Transverse colon (tissue), 4 donors: Measurements from ENCODE around the gene DEPDC7. TPM values are rescaled to one million over a fixed set of nuclear protein-coding genes. Genes with fewer than 3 reads are reported as not detected.

Experiments
- DNase-seq: peaks from one replicate; pipeline ENCODE4 v3.0.0-alpha.2; 2019
- H3K27ac ChIP-seq, 4 donors: fragments of 200-600 bp; sonication (generic); 2 replicates each; pipeline ENCODE4 v1.5.1; 2016 to 2018; ENCODE audit warnings: inconsistent platforms in 4 of 4
- H3K27me3 ChIP-seq: fragments of 200-600 bp; sonication (generic); 2 replicates; pipeline ENCODE4 v1.5.1; 2017; ENCODE audit warnings: inconsistent platforms
- H3K36me3 ChIP-seq, 4 donors: fragments of 200-600 bp; sonication (generic); 2 replicates each; pipeline ENCODE4 v1.5.1; 2017 to 2019; ENCODE audit warnings: inconsistent platforms in 4 of 4
- H3K4me1 ChIP-seq, 4 donors: fragments of 200-600 bp; sonication (generic); 2 replicates each; pipeline ENCODE4 v1.5.1; 2017 to 2020; ENCODE audit warnings: inconsistent platforms in 4 of 4
- H3K4me3 ChIP-seq, 4 donors: fragments of 200-600 bp; sonication (generic); 1 replicate in 1 of 4; 2 replicates in 3 of 4; pipeline versions ENCODE4 v1.5.1 to v1.6.1; 2017 to 2019; ENCODE audit warnings: inconsistent platforms in 4 of 4
- H3K9me3 ChIP-seq, 2 donors: fragments of 200-600 bp; sonication (generic); 2 replicates each; pipeline ENCODE4 v1.5.1; 2017 to 2019; ENCODE audit warnings: inconsistent platforms in 2 of 2
- EP300 ChIP-seq: sonication (generic); formaldehyde crosslinking; IDR thresholded peaks from one replicate; pipeline ENCODE4 v1.6.1; 2017; ENCODE audit warnings: antibody characterized with exemption, low read depth
- POLR2A ChIP-seq: fragments of 450-650 bp; IDR thresholded peaks from one replicate; pipeline ENCODE4 v1.6.1; 2016; ENCODE audit warnings: antibody characterized with exemption, mild to moderate bottlenecking, moderate library complexity
- POLR2AphosphoS5 ChIP-seq, 3 donors: sonication (generic); formaldehyde crosslinking; IDR thresholded peaks; one replicate each; pipeline ENCODE4 v1.6.1; 2016; ENCODE audit warnings: antibody characterized with exemption in 3 of 3
- WGBS, 2 donors: methylation state at CpG; one replicate each; pipeline ENCODE4 v1.1.5; 2018; ENCODE audit warnings: low coverage in 1 of 2; 5-methylcytosine and 5-hydroxymethylcytosine counted together
- in situ Hi-C, 4 donors: fragments of 200-750 bp; cut with MboI; loops; one replicate each; pipeline versions ENCODE4 v1.15.0 to v1.15.1; 2017; ENCODE audit warnings: low sequenced_read_pairs in 3 of 4, low pct_ligation_motif_present in 1 of 4, low pct_unique_long_range_greater_than_20kb in 1 of 4
- intact Hi-C: fragments of 100-400 bp; cut with DNase I; formaldehyde crosslinking; loops from one replicate; pipeline ENCODE4 v1.15.1; 2023; ENCODE audit warnings: low total_unique reads
- total RNA-seq, 4 donors: library from RNA; depleted of rRNA; stranded (reverse); fragments of >200 nt; gene quantifications; one replicate each; pipeline ENCODE4 v1.1.0, GENCODE V29; 2016
- TF ChIP-seq, protein P1 (sequence below), 5 experiments: fragments of 200-600 bp in 3 of 5; fragments of 450-650 bp in 2 of 5; sonication (generic) in 3 of 5; IDR thresholded peaks; 1 replicate in 2 of 5; 2 replicates in 3 of 5; pipeline ENCODE4 v1.5.1; 2016 to 2017; ENCODE audit warnings: antibody characterized with exemption in 5 of 5, inconsistent platforms in 3 of 5, mild to moderate bottlenecking in 2 of 5, moderate library complexity in 1 of 5

DEPDC7 gene
- total RNA-seq, 4 donors from 2014 or later: 3.2 to 18.7 (median 11.5) TPM

DNA sequence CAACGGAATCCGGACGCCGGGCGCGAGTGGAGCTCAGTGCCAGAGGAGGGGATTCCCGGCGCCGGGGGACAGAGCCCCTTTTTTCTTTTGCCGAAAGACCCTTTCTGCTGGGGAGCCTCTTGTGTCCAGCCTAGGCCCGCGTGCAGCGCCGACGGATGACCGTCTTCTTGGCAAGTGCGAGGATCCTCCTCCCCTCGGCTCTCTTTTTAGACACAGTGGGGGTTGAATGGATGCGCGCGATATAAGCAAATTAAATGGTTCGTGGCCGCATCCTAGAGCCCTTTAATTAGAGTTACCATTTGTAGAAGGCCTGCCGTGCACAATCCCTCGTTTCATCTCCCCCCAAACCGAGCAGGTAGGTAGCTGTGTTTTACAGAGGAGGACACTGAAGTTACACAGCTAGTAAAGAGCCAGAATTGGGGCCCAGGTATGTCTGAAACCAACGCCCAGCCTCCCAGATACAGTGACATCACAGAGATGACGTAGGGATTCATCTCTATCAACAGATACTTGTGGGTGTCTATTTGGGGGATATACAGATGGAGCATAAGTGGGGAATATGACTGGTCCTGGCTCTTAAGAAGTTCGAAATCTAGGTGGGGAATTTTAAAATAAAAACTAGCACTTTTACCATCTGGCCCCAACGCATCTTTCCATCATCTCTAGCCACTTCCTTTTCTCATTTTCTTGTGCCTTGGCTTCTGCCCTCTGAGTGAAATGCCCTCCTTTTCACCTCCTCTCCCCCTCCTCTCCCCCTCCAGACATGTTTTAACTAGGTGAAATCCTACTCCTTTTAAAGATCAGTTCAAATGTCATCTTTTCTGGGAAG is 24.6 kb downstream of the DEPDC7 start:
- no peak for TF ChIP-seq EP300
- TF ChIP-seq, protein P1, sequence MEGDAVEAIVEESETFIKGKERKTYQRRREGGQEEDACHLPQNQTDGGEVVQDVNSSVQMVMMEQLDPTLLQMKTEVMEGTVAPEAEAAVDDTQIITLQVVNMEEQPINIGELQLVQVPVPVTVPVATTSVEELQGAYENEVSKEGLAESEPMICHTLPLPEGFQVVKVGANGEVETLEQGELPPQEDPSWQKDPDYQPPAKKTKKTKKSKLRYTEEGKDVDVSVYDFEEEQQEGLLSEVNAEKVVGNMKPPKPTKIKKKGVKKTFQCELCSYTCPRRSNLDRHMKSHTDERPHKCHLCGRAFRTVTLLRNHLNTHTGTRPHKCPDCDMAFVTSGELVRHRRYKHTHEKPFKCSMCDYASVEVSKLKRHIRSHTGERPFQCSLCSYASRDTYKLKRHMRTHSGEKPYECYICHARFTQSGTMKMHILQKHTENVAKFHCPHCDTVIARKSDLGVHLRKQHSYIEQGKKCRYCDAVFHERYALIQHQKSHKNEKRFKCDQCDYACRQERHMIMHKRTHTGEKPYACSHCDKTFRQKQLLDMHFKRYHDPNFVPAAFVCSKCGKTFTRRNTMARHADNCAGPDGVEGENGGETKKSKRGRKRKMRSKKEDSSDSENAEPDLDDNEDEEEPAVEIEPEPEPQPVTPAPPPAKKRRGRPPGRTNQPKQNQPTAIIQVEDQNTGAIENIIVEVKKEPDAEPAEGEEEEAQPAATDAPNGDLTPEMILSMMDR (IDR thresholded peaks at IDR 0.05): no peak
- TF ChIP-seq POLR2A: no peak
- no peak for TF ChIP-seq POLR2AphosphoS5 (IDR thresholded peaks at IDR 0.05)
- in situ Hi-C loops: no loop called here
- WGBS, 2 donors: 5 to 14% methylated on average over 10 to 30 of the region's 30 CpGs

DNA sequence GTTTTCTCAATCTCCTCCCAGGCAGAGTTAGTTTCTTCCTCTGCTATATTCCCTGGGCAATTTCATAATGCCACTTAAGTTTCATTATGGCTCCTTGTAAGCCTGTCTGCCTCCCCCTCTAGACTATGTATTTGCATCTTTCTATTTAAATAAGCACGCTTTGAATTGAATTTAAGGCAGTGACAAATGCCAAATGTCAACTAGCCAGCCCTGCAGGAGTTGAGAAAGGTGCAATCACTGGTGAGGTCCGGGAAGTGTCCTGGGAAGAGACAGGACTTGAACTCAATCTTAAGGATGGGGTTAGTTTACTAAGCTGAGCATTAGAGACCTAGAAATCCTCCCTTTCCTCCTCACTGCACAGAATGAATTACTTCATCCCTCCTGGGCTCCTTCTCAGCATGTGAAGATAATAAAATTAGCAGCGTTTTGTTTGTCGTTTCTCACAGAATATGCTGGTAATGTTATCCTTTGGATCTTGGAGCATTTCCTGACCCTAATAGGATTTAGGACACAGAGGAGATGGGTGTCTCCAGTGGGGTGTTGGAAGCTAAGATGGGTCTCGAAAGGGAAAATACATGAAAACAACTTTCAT is 25.3 kb downstream of the DEPDC7 start:
- Histone ChIP-seq H3K36me3 (peaks cover 0 to 3% (median 0%) of the 10 kb centered on the region in 4 donors), H3K4me1 (peaks cover 0 to 38% (median 8%) of the 10 kb centered on the region in 4 donors), H3K27ac (peak overlapping the region in 3 of 4 donors; percentile 96 to 99 (median 97)), H3K27me3 (no peaks in the 10 kb centered on the region), H3K4me3 (peak overlapping the region in 2 of 4 donors; percentile 66 to 75), H3K9me3 (no peaks in the 10 kb centered on the region)
- no peak for TF ChIP-seq POLR2A
- TF ChIP-seq EP300: no peak
- TF ChIP-seq POLR2AphosphoS5 (IDR thresholded peaks at IDR 0.05): no peak
- TF ChIP-seq, protein P1 (IDR thresholded peaks at IDR 0.05): no peak
- WGBS, 2 donors: 55 to 76% methylated on average over 4 to 5 of the region's 5 CpGs
- in situ Hi-C loops (no loop called here), intact Hi-C loops (no loop called here)
- DNase-seq: no peak

More for the DNA sequence above, 24.6 kb downstream of the DEPDC7 start:
- peaks cover 0 to 3% (median 0%) of the 10 kb centered on the region in 4 donors for H3K36me3 ChIP-seq
- H3K27ac ChIP-seq: peak overlapping the region; percentile 96 to 99 (median 96)
- DNase-seq: no peak
- H3K9me3 ChIP-seq: no peaks in the 10 kb centered on the region
- H3K4me1 ChIP-seq: peaks cover 0 to 31% (median 8%) of the 10 kb centered on the region in 4 donors
- intact Hi-C loops: no loop called here
- peak overlapping the region; percentile 66 to 83 (median 78) for H3K4me3 ChIP-seq
- no peaks in the 10 kb centered on the region for H3K27me3 ChIP-seq

- DNase-seq: no peak
- in situ Hi-C loops (no loop called here), intact Hi-C loops (no loop called here)
- Histone ChIP-seq H3K36me3 (peaks cover 0 to 3% (median 0%) of the 10 kb centered on the region in 4 donors), H3K27me3 (no peaks in the 10 kb centered on the region), H3K27ac (no peak overlapping the region), H3K9me3 (no peaks in the 10 kb centered on the region), H3K4me3 (no peak overlapping the region), H3K4me1 (peaks cover 0 to 61% (median 9%) of the 10 kb centered on the region in 4 donors)
- TF ChIP-seq, protein P1 (IDR thresholded peaks at IDR 0.05): no peak
- 60 to 80% methylated on average over 2 of the region's 2 CpGs for WGBS, 2 donors
These were observed 27.6 kb downstream of the DEPDC7 start for GRCh38 chr11:33043221-33043830.

DNA sequence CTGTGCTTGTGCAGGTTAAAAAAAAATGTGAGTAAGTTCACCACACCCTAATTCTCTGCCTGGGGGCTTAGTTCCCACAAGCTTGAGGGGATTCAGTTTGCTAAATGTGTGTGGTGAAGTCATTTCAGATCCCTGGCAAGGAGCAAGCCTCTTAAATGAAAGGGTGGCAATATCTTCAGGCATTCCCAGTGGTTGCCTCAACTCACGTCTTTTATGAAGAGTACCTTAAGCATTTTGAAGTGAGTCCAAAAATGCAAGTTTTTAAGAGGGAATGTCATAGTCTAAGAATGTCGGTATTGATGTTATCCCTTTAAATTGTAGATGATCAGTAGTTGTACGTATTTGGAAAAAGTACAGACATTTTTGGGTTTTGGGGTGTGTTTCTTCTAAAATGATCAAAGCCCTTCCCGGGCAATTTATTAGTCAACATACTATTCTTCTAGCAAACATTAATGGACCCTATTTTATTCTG is 28.6 kb downstream of the DEPDC7 start:
- intact Hi-C loops (no loop called here), in situ Hi-C loops (no loop called here)
- Histone ChIP-seq H3K4me1 (peaks cover 0 to 67% (median 12%) of the 10 kb centered on the region in 4 donors), H3K9me3 (no peaks in the 10 kb centered on the region), H3K27ac (peak overlapping the region in 1 of 4 donors; percentile 48), H3K4me3 (no peak overlapping the region), H3K36me3 (peaks cover 0 to 3% (median 0%) of the 10 kb centered on the region in 4 donors), H3K27me3 (no peaks in the 10 kb centered on the region)
- no peak for DNase-seq
- WGBS, 2 donors: 95 to 100% methylated on average over 2 to 4 of the region's 4 CpGs
- TF ChIP-seq EP300 (no peak), POLR2A (no peak), POLR2AphosphoS5 (IDR thresholded peaks at IDR 0.05) (no peak)
- TF ChIP-seq, protein P1 (IDR thresholded peaks at IDR 0.05): no peak
